Activated B cell treated with CpG ODN at 0.5 μM for 24 hours (primary cell): ENCODE measurements around the gene CC2D2B. TPM values are rescaled to one million over a fixed set of nuclear protein-coding genes. Genes with fewer than 3 reads are reported as not detected.

Source experiments
- ATAC-seq: fragments of 200-7000 bp; cut with Tn5 transposase; one replicate; pipeline ENCODE4 v1.10.0; 2021; ENCODE audit warnings: low read depth, mild to moderate bottlenecking, moderate library complexity
- CTCF ChIA-PET: fragments of 350-600 bp; sonication (Branson Sonifier 250); formaldehyde crosslinking; loops from one replicate; lab custom pipeline; 2021; ENCODE audit warnings: antibody characterized with exemption; lab: Charles Lee
- POLR2A ChIA-PET: fragments of 350-600 bp; sonication (Branson Sonifier 250); formaldehyde crosslinking; loops from one replicate; lab custom pipeline; 2021; ENCODE audit warnings: antibody characterized with exemption; lab: Charles Lee
- DNase-seq: peaks from one replicate; pipeline ENCODE4 v3.0.0; 2022
- H3K27ac Mint-ChIP-seq: one replicate; pipeline ENCODE4 v1.8.0; 2020; ENCODE audit warnings: mixed read lengths
- H3K27me3 Mint-ChIP-seq: one replicate; pipeline ENCODE4 v1.8.0; 2021; ENCODE audit warnings: mixed read lengths
- H3K36me3 Mint-ChIP-seq: one replicate; pipeline ENCODE4 v1.8.0; 2021; ENCODE audit warnings: low read depth, mixed read lengths
- H3K4me1 Mint-ChIP-seq: one replicate; pipeline ENCODE4 v1.8.0; 2021; ENCODE audit warnings: mixed read lengths
- H3K4me3 Mint-ChIP-seq: one replicate; pipeline ENCODE4 v1.8.0; 2020; ENCODE audit warnings: mild to moderate bottlenecking, mixed read lengths
- H3K9me3 Mint-ChIP-seq: one replicate; pipeline ENCODE4 v1.8.0; 2020; ENCODE audit warnings: mixed read lengths
- CTCF ChIP-seq: fragments of 200-600 bp; IDR thresholded peaks from one replicate; pipeline ENCODE4 v1.8.0; 2022; ENCODE audit warnings: antibody characterized with exemption, mild to moderate bottlenecking
- intact Hi-C: fragments of 100-400 bp; cut with micrococcal nuclease; formaldehyde crosslinking; loops from one replicate; pipeline ENCODE4 v1.15.1; 2024
- total RNA-seq: library from RNA; stranded (reverse); gene quantifications from 2 replicates; pipeline ENCODE4 v1.2.3, GENCODE V29; 2022

CC2D2B gene
- total RNA-seq, 1 donor from 2014 or later, result 2.0 TPM

- peaks cover 39% of the 10 kb centered on the region for H3K36me3 Mint-ChIP-seq
- intact Hi-C loops, result no loop called here
- peaks cover 4% of the 10 kb centered on the region for H3K9me3 Mint-ChIP-seq
- ChIA-PET POLR2A (no interaction called here), CTCF (interaction anchor here (2.1 kb wide), 1 partner anchor 13 kb away, joined by 4 read pairs; no protein-coding TSS in a partner anchor)
- H3K4me3 Mint-ChIP-seq, result no peak overlapping the region
- ATAC-seq (no peak), DNase-seq (no peak)
- peaks cover 16% of the 10 kb centered on the region for H3K4me1 Mint-ChIP-seq
- TF ChIP-seq CTCF, result no peak
- no peaks in the 10 kb centered on the region for H3K27me3 Mint-ChIP-seq
- H3K27ac Mint-ChIP-seq, result no peak overlapping the region
These were observed 29.9 kb upstream of the CC2D2B start for GRCh38 chr10:95877881-95878280.

- H3K4me3 Mint-ChIP-seq, result no peak overlapping the region
- intact Hi-C loops, result loop anchor here (2.0 kb wide), 1 partner anchor 14 kb away; no protein-coding TSS in a partner anchor
- DNase-seq, result no peak
- peaks cover 6% of the 10 kb centered on the region for H3K4me1 Mint-ChIP-seq
- H3K27me3 Mint-ChIP-seq, result no peaks in the 10 kb centered on the region
- ATAC-seq, result peak; percentile 31
- no peak for TF ChIP-seq CTCF
- peaks cover 4% of the 10 kb centered on the region for H3K9me3 Mint-ChIP-seq
- H3K27ac Mint-ChIP-seq, result no peak overlapping the region
- ChIA-PET POLR2A (no interaction called here), CTCF (no interaction called here)
- peaks cover 14% of the 10 kb centered on the region for H3K36me3 Mint-ChIP-seq
These were observed 27.1 kb upstream of the CC2D2B start for GRCh38 chr10:95880704-95881103.

- no peak for ATAC-seq
- Mint-ChIP-seq H3K27ac (no peak overlapping the region), H3K9me3 (peaks cover 4% of the 10 kb centered on the region), H3K36me3 (peaks cover 11% of the 10 kb centered on the region), H3K4me1 (peaks cover 6% of the 10 kb centered on the region), H3K4me3 (no peak overlapping the region), H3K27me3 (no peaks in the 10 kb centered on the region)
- intact Hi-C loops, result loop anchor here (2.0 kb wide), 1 partner anchor 13 kb away; no protein-coding TSS in a partner anchor
- TF ChIP-seq CTCF, result no peak
- ChIA-PET POLR2A (no interaction called here), CTCF (no interaction called here)
- no peak for DNase-seq
These were observed 26.5 kb upstream of the CC2D2B start for GRCh38 chr10:95881316-95881715.

GRCh38 chr10:95889830-95890229, 17.9 kb upstream of the CC2D2B start:
- CTCF ChIA-PET, result interaction anchor here (1.2 kb wide), 1 partner anchor 196 kb away, joined by 3 read pairs; the partner anchor contains the start of gene TCTN3
- POLR2A ChIA-PET, result no interaction called here
- intact Hi-C loops, result no loop called here

More at GRCh38 chr10:95889830-95890229, 17.9 kb upstream of the CC2D2B start:
- Mint-ChIP-seq H3K4me3 (no peak overlapping the region), H3K4me1 (peaks cover 8% of the 10 kb centered on the region), H3K27ac (no peak overlapping the region), H3K36me3 (peaks cover 25% of the 10 kb centered on the region), H3K9me3 (no peaks in the 10 kb centered on the region), H3K27me3 (no peaks in the 10 kb centered on the region)
- no peak for DNase-seq
- TF ChIP-seq CTCF, result no peak
- ATAC-seq, result no peak
